A673 (cell line): ENCODE results near the gene KRT36.

Source experiments
- EZH2 ChIP-seq: fragments of 200-600 bp; sonication (generic); IDR thresholded peaks from 2 replicates; pipeline ENCODE4 v1.6.1; 2017; ENCODE audit warnings: borderline replicate concordance, low read depth, mild to moderate bottlenecking, mixed read lengths, antibody characterized with exemption, low read length; ENCODE audit not compliant: poor library complexity, severe bottlenecking
- TF ChIP-seq, protein P1 (sequence below): fragments of 300-800, 200-600 bp; sonication (generic); conservative IDR thresholded peaks from 2 replicates; pipeline ENCODE4 v1.5.1; 2017; ENCODE audit warnings: low read depth, mild to moderate bottlenecking, antibody characterized with exemption, low read length, moderate library complexity, mixed read lengths

DNA sequence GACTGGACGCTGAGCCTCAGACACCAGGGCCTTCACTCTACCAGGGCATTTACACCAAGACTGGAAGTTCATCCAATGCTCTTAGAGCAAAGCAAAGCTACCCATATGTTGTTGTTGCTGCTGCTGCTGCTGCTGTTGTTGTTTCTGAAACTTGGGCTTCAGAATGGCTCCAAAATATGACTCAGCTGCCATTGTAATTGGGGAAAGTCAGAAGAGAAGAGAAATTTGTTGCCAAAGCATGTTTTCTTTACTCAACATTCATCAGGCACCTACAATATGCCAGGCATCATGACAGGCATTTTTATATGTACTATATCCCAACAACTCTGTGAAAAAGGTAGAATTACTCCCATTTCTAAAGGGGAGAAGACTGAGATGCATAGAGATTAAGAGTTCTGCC is 34.5 kb downstream of the KRT36 start:
- TF ChIP-seq, protein P1, sequence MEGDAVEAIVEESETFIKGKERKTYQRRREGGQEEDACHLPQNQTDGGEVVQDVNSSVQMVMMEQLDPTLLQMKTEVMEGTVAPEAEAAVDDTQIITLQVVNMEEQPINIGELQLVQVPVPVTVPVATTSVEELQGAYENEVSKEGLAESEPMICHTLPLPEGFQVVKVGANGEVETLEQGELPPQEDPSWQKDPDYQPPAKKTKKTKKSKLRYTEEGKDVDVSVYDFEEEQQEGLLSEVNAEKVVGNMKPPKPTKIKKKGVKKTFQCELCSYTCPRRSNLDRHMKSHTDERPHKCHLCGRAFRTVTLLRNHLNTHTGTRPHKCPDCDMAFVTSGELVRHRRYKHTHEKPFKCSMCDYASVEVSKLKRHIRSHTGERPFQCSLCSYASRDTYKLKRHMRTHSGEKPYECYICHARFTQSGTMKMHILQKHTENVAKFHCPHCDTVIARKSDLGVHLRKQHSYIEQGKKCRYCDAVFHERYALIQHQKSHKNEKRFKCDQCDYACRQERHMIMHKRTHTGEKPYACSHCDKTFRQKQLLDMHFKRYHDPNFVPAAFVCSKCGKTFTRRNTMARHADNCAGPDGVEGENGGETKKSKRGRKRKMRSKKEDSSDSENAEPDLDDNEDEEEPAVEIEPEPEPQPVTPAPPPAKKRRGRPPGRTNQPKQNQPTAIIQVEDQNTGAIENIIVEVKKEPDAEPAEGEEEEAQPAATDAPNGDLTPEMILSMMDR: no peak
- TF ChIP-seq EZH2: no peak
